Neutrophil (primary cell): ENCODE data around the gene KCNQ2.

Experiments used
- H3K27ac ChIP-seq: fragments of 200-600 bp; sonication (generic); 2 replicates; pipeline ENCODE4 v1.5.1; 2016; ENCODE audit warnings: mild to moderate bottlenecking, moderate library complexity
- H3K27me3 ChIP-seq: fragments of 200-600 bp; sonication (generic); 2 replicates; pipeline ENCODE4 v1.6.0; 2016; ENCODE audit warnings: mild to moderate bottlenecking
- H3K36me3 ChIP-seq: fragments of 200-600 bp; sonication (generic); 2 replicates; pipeline ENCODE4 v1.5.1; 2017
- H3K4me1 ChIP-seq, 2 experiments: fragments of 200-600 bp in 1 of 2; sonication (generic) in 1 of 2; 1 replicate in 1 of 2; 2 replicates in 1 of 2; pipeline versions ENCODE4 v1.5.1 to v1.6.1; 2013 to 2016; ENCODE audit warnings: low read depth in 1 of 2, low read length in 1 of 2, mild to moderate bottlenecking in 1 of 2, moderate library complexity in 1 of 2; ENCODE audit not compliant: control insufficient read depth in 1 of 2, insufficient read depth in 1 of 2
- H3K4me3 ChIP-seq, 2 experiments: fragments of 200-600 bp in 1 of 2; sonication (generic) in 1 of 2; 1 replicate in 1 of 2; 2 replicates in 1 of 2; pipeline ENCODE4 v1.5.1; 2013 to 2016; ENCODE audit warnings: low read depth in 1 of 2, low read length in 1 of 2, mild to moderate bottlenecking in 1 of 2, moderate library complexity in 1 of 2
- H3K9me3 ChIP-seq: fragments of 200-600 bp; sonication (generic); 2 replicates; pipeline ENCODE4 v1.5.1; 2016
- CTCF ChIP-seq: fragments of 200-600 bp; sonication (generic); IDR thresholded peaks from 2 replicates; pipeline ENCODE4 v1.5.1; 2016; ENCODE audit warnings: antibody characterized with exemption

Gene KCNQ2

GRCh38 chr20:63466250-63466825, 6.1 kb downstream of the KCNQ2 start:
- TF ChIP-seq CTCF: no peak
- H3K4me3 ChIP-seq: no peak overlapping the region
- H3K4me1 ChIP-seq: no peaks in the 10 kb centered on the region
- peaks cover 73% of the 10 kb centered on the region for H3K27me3 ChIP-seq
- no peaks in the 10 kb centered on the region for H3K36me3 ChIP-seq
- no peak overlapping the region for H3K27ac ChIP-seq
- H3K9me3 ChIP-seq: no peaks in the 10 kb centered on the region

DNA sequence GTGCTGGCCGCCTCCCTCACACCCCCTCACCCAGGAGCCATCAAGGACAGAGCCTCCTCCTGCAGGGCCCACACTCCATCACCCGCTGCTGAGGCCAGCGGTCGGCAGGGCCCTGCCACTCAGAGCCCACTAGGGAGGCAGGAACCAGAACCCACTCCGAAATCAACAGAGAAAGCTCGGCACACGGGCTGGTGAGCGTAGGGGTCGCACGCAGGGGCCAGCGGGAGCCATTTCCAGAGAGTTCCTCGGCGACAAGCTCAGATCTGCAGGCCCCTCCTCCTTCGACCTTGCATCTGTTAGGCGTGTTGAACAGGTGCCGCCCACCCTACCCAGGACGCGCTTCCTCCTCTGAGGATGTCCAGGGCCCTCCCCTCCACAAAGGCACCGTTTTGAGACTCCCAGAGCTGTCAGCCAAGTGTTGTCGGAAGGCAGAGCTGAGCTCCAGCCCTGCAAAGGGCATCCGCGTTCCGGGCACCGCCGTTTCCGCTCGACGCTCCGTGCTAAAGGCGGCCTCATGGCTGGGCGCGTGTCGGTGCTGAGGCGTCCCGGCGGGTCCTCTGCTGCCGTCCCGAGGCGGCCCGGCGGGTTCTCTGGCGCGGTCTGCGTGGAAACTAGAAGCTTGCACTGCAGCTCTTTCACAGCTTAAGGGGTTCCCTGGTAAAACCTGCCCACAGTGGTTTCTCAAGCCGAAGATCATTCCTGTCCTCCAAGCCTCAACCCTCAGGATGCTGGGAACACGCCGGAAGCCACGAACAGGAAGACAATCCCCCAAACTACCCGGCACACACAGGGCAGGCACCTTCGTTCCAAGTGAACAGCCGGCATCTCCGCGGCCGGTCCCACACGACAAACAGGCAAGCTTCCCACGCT, 6.8 kb downstream of the KCNQ2 start:
- H3K27ac ChIP-seq: no peak overlapping the region
- H3K4me1 ChIP-seq: no peaks in the 10 kb centered on the region
- no peaks in the 10 kb centered on the region for H3K36me3 ChIP-seq
- H3K27me3 ChIP-seq: peaks cover 69% of the 10 kb centered on the region
- H3K4me3 ChIP-seq: no peak overlapping the region
- H3K9me3 ChIP-seq: no peaks in the 10 kb centered on the region
- no peak for TF ChIP-seq CTCF

GRCh38 chr20:63464289-63464635, 8.2 kb downstream of the KCNQ2 start:
- Histone ChIP-seq H3K27me3 (peaks cover 56% of the 10 kb centered on the region), H3K4me3 (no peak overlapping the region), H3K4me1 (no peaks in the 10 kb centered on the region), H3K27ac (no peak overlapping the region), H3K9me3 (no peaks in the 10 kb centered on the region), H3K36me3 (no peaks in the 10 kb centered on the region)
- TF ChIP-seq CTCF: no peak

GRCh38 chr20:63463400-63464288, 8.8 kb downstream of the KCNQ2 start:
- H3K9me3 ChIP-seq: no peaks in the 10 kb centered on the region
- H3K4me1 ChIP-seq: no peaks in the 10 kb centered on the region
- H3K27ac ChIP-seq: no peak overlapping the region
- H3K4me3 ChIP-seq: no peak overlapping the region
- H3K36me3 ChIP-seq: no peaks in the 10 kb centered on the region
- H3K27me3 ChIP-seq: peaks cover 50% of the 10 kb centered on the region
- no peak for TF ChIP-seq CTCF

DNA sequence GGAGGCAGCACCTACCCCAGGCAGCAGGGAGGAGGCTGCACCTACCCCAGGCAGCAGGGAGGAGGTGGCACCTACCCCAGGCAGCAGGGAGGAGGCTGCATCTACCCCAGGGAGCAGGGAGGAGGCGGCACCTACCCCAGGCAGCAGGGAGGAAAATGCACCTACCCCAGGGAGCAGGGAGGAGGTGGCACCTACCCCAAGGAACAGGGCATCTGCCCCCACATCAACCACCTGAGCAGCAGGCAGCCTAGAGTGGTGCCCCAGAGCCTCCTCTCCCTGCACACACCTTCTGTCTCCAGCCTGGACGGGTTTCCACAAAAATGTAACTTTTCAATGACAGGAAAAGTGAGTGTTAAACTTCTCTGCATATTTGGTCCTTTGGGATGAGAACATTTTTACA, 10.2 kb downstream of the KCNQ2 start:
- Histone ChIP-seq H3K9me3 (no peaks in the 10 kb centered on the region), H3K4me3 (no peak overlapping the region), H3K27me3 (peaks cover 44% of the 10 kb centered on the region), H3K4me1 (no peaks in the 10 kb centered on the region), H3K27ac (no peak overlapping the region), H3K36me3 (no peaks in the 10 kb centered on the region)
- TF ChIP-seq CTCF: no peak
